ENCODE data around the gene VSTM5.

GRCh38 chr11:93831343-93832127 lies 18.9 kb downstream of the VSTM5 start:
- TF ChIP-seq CTCF (IDR thresholded peaks at IDR 0.05; ENCODE audit: low read length) (no peak), EZH2 (IDR thresholded peaks at IDR 0.05; ENCODE audit: borderline replicate concordance, low read length) (no peak)
